ENCODE measurements around the gene TMEM132D.

- TF ChIP-seq CTCF (IDR thresholded peaks at IDR 0.05; ENCODE audit: low read depth, low read length) (no peak), POLR2A (IDR thresholded peaks at IDR 0.05; ENCODE audit: extremely low read depth, insufficient read length) (no peak)
Measured at GRCh38 chr12:129068684-129069083, 835.1 kb downstream of the TMEM132D start.
